SKM-1 (cell line): Measurements from ENCODE around the gene FLT1.

ENCODE experiments used
- DNase-seq: peaks from one replicate; lab custom pipeline; 2025; ENCODE audit not compliant: unreplicated experiment; lab: John Stamatoyannopoulos, UW

The FLT1 gene

GRCh38 chr13:28464861-28465460 lies 30.0 kb downstream of the FLT1 start:
- DNase-seq: no peak

DNA sequence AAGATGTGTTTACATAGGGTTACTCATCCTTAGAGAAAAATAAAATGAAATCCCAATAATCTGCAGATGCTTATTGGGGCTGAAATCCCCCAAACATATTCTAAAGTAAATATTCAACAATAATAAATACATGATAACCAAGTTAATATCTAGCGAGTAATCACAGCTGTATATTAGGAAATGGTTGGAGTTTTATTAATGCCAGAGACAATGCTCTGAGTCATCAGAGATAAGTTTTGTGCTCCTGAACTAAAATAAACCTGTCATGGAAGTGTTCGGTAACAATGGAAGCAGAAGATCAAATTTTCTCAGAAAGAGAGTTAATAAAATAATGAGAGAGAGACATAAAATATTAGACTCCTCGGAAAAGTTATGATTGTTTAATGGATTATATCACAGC lies 31.4 kb downstream of the FLT1 start:
- DNase-seq: no peak

DNA sequence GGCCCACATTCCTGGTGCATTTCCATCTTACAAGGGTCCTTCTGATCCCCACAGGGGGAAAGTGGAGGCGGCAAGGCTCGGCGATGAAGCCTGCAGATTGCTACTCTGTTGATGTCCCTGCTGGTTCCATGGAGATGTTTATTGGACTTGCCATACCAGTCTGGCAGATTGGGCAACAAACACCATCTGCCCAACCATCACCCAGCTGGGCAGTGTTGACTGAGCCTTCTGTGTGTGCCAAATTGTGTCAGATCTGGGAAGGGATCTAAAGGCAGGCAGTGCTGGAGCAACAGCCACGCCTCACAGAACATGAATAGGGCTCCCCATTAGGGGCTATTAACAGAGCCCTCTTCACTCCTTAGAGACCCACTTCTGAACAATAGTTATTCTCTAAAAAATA lies 35.0 kb downstream of the FLT1 start:
- no peak for DNase-seq

DNA sequence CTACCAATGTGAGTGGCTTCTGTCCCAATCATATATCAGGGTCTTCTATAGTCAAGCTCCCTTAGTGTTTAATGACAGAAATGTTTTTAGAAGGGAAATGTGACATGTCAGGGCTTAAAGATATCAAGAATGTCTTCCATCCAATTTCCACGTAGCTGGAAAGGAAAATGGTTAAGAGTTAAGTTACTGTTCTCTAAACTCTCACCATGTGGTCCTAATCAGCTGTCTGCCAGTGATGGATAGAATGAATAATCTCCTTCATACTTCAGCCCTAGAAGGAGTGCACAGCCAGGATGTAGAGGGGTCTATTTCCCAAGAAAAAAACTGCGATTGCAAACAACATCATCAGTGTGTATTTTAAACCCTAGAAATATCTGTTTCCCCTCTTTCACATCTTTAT lies 36.3 kb downstream of the FLT1 start:
- no peak for DNase-seq

DNA sequence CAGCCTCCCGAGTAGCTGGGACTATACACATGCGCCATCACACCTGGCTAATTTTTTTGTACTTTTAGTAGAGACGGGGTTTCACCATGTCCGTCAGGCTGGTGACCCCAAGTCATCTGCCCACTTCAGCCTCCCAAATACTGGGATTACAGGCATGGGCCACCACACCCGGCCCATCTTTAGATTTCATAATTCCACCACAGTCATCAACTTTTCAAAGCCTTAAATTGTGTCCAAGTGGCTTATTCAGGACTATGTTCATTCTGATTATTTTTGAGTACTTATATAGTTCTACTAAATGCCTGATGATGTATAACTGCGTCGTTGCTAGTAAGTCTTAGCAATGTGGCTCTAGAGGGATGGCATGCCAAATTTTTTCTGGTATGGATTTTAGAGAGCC lies 36.9 kb downstream of the FLT1 start:
- DNase-seq: no peak

DNA sequence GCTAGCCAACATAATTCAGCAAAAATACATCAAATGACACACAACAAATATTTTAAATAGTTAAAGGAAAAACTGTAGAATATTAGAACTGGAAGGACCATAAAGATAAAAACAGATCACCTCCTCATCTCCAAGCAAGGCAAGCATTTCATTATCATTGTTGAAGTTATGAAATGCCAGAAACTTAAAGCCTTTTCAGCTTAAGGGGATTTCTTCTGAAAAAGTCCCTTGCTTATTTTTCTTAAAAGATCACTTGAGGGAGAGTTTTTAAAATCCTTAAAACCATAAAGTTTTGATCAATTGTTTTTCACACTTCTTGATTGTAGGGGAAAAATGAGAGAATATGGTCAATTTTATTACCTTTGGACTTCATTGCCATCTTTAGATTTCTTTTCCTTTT lies 37.4 kb downstream of the FLT1 start:
- no peak for DNase-seq

- no peak for DNase-seq
Observed at GRCh38 chr13:28455580-28456194, 39.2 kb downstream of the FLT1 start.

- DNase-seq: no peak
Observed at GRCh38 chr13:28452755-28453154, 42.2 kb downstream of the FLT1 start.

DNA sequence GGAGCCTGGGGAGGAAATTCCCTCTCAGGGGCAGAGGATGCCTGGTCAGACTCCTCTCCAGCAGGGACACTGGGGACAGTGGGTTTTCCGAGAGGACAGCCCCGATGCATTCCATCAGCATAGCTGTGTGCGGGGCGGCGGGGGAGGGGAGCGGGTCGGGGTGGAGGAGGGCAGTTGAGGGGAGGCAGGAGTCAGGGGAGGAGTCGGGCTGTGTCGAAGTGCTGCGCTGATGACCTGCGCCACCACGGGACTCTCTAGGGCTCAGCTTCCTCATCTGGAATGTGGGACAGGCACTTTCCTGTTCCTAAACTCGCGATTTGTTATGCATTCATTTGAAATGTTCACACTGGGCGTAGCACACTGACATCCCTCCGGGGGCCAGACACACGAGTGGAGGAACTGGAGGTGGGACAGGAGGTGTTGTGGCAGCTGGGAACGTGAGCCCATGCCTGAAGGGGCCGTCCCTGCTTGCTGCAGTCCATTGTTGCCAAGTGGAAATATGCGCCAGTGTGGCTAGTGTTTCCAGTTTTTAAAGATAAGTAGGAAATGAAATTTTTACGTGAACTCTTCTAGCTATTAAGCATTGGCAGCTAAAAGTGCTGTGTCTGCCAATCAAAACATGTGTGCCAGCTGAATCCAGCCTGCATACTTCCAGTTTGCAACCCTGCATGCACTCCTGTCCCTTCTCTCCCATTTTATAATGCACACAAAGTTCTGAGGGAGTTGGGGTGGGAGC lies 43.3 kb downstream of the FLT1 start:
- DNase-seq: no peak

DNA sequence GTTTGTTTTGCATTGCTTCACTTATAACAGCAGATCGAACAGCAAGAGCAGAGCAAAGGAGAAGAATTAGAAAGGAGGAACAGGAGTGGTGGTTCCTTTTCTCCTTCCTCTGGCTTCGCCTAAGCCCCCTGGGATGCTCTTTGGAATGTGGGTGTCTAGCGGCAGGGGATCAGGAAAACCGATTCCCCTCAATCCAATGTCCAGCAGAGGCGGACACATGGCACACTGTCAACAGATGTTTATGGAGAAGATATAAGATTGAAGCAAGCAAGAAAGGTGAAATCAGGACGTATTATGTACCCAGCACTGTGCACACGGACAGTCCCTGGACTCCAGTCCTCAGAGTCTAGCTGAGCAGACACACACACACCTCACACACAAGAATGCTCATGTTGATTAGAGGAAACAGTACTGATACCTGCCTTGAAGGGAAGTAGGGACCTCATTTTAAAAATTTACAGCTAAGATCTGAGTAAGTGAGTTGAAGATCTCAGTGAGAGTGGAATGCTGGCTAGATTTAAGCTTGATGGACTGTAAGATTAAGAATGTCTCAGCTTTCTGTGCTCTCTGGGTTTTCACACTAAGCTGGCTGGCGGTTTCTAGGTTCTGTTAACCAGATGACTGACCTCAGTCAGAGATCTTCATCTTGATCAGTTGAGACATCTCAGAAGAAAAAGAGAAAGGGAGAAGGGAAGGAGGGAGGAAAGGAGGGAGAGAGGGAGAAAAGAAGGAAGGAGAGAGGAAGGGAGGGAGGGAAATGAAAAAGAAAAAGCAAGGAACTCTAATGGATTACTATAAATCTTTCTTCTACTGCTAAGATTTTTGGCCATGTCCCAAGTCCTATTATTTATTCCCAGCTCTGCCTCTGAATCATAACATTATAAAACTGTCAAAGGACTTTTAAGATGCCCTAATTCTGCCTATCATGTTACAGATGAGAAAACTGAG lies 44.8 kb downstream of the FLT1 start:
- DNase-seq: no peak

- no peak for DNase-seq
Observed at GRCh38 chr13:28448651-28449358, 46.1 kb downstream of the FLT1 start.

- no peak for DNase-seq
Observed at GRCh38 chr13:28447989-28448388, 46.9 kb downstream of the FLT1 start.

DNA sequence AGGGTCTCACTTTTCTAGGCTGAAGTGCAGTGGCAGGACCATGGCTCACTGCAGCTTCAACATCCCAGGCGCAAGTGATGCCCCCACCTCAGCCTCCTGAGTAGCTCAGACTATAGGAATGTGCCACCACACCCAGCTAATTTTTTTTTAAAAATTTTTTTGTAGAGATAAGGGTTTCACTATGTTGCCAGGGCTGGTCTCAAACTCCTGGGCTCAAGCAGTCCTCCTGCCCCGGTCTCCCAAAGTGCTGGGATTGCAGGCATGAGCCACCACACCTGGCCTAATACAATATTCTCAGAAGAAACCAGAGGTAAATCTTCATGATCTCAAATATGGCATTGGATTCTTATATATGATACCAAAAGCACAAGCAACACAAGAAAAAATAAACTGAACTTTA lies 47.7 kb downstream of the FLT1 start:
- no peak for DNase-seq

- no peak for DNase-seq
Observed at GRCh38 chr13:28442839-28443238, 52.1 kb downstream of the FLT1 start.

GRCh38 chr13:28441529-28441928 lies 53.4 kb downstream of the FLT1 start:
- DNase-seq: no peak

GRCh38 chr13:28440774-28441504 lies 54.0 kb downstream of the FLT1 start:
- no peak for DNase-seq

DNA sequence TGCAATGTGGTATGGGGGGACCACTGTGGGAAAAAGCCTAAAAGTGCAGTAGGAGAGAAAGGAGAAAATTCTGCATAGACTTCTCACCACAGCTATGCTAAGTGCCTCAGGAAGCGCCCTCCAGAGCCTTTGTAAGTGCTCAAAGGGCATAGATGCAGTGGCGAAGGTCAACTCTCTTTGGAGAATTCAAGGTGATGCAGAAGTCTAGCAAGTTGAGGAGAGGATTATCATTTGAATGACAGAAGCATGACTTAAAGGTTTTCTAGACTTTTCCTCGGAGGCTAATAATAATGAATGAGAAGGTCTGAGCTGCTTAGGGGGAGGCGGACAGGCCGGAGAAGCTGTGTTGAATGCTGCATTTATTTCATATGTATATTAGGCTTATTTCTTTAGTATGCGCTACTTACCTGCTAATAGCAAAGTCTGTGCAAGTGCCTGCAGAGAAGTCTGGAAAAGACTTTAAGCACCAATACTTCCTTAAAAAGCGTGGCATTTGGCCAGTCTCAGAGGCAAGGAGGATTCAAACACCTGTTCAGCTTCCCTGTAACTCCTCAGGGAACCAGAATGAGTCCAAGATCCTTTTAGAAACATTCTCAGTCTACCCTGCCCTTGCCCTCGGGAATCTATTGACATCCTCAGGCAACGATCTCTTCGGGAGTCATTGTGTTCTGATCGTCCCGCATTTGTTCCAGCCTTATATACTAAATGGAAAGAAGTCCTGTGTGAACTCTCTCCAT lies 56.2 kb downstream of the FLT1 start:
- DNase-seq: no peak

DNA sequence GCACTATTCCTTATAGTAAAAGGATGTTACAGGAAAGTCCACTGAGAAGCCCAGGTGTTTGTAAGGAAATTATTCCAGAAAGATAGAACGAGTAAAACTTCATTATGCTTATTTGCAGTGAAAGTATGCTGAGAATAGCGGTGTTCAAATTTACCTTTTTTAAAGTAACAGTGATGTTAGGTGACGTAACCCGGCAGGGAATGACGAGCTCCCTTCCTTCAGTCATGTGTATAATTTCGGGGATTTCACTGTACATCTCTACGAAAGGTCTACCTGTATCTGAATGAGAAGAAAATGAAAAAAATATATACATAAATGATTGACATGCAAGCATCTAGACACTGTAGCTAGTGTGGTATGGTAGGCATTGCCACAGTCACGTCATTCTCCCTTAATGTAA lies 56.9 kb downstream of the FLT1 start:
- no peak for DNase-seq

- DNase-seq: no peak
Observed at GRCh38 chr13:28435917-28436316, 59.0 kb downstream of the FLT1 start.
